Type B pancreatic cell (in vitro differentiated cells): Measurements from ENCODE around the gene RBMS2. TPM values are rescaled to one million over a fixed set of nuclear protein-coding genes. Genes with fewer than 3 reads are reported as not detected.

Experiments
- DNase-seq: peaks from one replicate; pipeline ENCODE4 v3.0.0; 2021; ENCODE audit warnings: mixed read lengths; ENCODE audit not compliant: unreplicated experiment; ENCODE audit errors: extremely low spot score
- H3K27ac Mint-ChIP-seq: 2 replicates; pipeline ENCODE4 v1.8.0; 2021; ENCODE audit warnings: mild to moderate bottlenecking, mixed read lengths
- H3K27me3 Mint-ChIP-seq: 2 replicates; pipeline ENCODE4 v1.8.0; 2021; ENCODE audit warnings: mixed read lengths
- H3K36me3 Mint-ChIP-seq: 2 replicates; pipeline ENCODE4 v1.8.0; 2021; ENCODE audit warnings: mixed read lengths
- H3K4me1 Mint-ChIP-seq: one replicate; pipeline ENCODE4 v1.8.0; 2021; ENCODE audit warnings: mixed read lengths; ENCODE audit not compliant: unreplicated experiment
- H3K4me3 Mint-ChIP-seq: 2 replicates; pipeline ENCODE4 v1.8.0; 2021; ENCODE audit warnings: mild to moderate bottlenecking, mixed read lengths
- H3K9me3 Mint-ChIP-seq: 2 replicates; pipeline ENCODE4 v1.8.0; 2021; ENCODE audit warnings: mixed read lengths
- total RNA-seq: library from RNA; stranded (reverse); gene quantifications from 2 replicates; pipeline ENCODE4 v1.2.1, GENCODE V29; 2021; ENCODE audit warnings: low replicate concordance
- TF ChIP-seq, protein P1 (sequence below): fragments of 200-600 bp; sonication (generic); conservative IDR thresholded peaks from 2 replicates; pipeline ENCODE4 v1.5.0; 2021; ENCODE audit warnings: antibody characterized with exemption, mild to moderate bottlenecking

Gene RBMS2
- total RNA-seq, 1 donor from 2014 or later, result 42.7 TPM

DNA sequence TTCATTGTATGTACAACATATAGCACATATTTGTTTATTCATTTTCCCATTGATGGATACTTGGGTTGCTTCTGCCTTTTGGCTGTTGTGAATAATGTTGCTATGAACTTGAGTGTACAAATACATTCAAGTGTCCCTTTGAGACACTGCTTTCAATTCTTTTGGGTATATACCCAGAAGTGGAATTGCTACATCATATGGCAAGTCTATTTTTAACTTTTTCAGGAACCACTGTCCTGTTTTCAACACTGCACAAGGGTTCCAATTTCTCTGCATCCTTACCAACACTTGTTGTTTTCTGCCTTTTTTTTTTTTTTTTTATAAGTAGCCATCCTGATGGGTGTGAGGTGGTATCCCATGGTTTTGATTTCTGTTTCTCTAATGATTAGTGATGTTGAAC is 15.9 kb downstream of the RBMS2 start:
- TF ChIP-seq, protein P1, sequence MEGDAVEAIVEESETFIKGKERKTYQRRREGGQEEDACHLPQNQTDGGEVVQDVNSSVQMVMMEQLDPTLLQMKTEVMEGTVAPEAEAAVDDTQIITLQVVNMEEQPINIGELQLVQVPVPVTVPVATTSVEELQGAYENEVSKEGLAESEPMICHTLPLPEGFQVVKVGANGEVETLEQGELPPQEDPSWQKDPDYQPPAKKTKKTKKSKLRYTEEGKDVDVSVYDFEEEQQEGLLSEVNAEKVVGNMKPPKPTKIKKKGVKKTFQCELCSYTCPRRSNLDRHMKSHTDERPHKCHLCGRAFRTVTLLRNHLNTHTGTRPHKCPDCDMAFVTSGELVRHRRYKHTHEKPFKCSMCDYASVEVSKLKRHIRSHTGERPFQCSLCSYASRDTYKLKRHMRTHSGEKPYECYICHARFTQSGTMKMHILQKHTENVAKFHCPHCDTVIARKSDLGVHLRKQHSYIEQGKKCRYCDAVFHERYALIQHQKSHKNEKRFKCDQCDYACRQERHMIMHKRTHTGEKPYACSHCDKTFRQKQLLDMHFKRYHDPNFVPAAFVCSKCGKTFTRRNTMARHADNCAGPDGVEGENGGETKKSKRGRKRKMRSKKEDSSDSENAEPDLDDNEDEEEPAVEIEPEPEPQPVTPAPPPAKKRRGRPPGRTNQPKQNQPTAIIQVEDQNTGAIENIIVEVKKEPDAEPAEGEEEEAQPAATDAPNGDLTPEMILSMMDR, result no peak
- Mint-ChIP-seq H3K36me3 (no peaks in the 10 kb centered on the region), H3K27ac (no peak overlapping the region), H3K27me3 (no peaks in the 10 kb centered on the region), H3K9me3 (no peaks in the 10 kb centered on the region), H3K4me3 (no peak overlapping the region), H3K4me1 (peaks cover 6% of the 10 kb centered on the region)
- no peak for DNase-seq

DNA sequence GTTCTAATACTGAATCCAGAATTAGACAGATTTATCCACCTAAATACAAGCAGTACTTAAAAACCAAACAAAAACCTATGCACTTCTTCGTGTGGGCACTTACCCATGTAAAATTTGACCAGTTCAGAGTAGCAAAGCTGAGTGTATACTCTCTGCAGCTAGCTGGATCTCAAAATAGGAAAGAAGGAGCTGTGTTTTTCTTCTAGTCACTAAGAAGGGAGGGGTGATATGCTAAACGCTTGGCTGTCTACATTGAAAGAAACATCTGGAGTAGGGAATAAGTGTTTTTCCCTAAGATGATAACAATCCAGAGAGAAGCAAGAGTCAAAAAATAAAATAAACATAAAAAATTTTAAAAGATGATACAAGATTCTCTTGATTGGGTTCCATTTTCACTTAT is 20.0 kb downstream of the RBMS2 start:
- Mint-ChIP-seq H3K27ac (no peak overlapping the region), H3K27me3 (no peaks in the 10 kb centered on the region), H3K4me1 (peaks cover 6% of the 10 kb centered on the region), H3K4me3 (no peak overlapping the region), H3K36me3 (peaks cover 8% of the 10 kb centered on the region), H3K9me3 (no peaks in the 10 kb centered on the region)
- no peak for DNase-seq
- TF ChIP-seq, protein P1, result no peak

DNA sequence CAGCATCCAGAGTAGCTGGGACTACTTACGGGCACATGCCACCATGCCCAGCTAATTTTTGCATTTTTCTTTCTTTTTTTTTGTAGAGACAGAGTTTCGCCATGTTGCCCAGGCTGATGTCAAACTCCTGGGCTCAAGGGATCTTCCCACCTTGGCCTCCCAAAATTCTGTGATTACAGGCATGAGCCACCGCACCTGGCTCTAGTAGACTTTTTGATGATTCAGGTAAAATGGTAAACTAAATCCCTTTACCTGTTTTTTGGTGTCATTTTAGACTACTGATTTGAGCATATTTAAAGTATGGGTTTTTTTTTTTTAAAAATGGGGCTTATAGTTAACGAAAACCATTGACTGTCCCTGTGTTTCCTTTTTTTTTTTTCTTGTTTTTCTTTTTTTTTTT is 20.5 kb downstream of the RBMS2 start:
- DNase-seq, result no peak
- Mint-ChIP-seq H3K27ac (no peak overlapping the region), H3K4me3 (no peak overlapping the region), H3K4me1 (peaks cover 4% of the 10 kb centered on the region), H3K9me3 (no peaks in the 10 kb centered on the region), H3K36me3 (peaks cover 8% of the 10 kb centered on the region), H3K27me3 (no peaks in the 10 kb centered on the region)
- TF ChIP-seq, protein P1, result no peak

DNA sequence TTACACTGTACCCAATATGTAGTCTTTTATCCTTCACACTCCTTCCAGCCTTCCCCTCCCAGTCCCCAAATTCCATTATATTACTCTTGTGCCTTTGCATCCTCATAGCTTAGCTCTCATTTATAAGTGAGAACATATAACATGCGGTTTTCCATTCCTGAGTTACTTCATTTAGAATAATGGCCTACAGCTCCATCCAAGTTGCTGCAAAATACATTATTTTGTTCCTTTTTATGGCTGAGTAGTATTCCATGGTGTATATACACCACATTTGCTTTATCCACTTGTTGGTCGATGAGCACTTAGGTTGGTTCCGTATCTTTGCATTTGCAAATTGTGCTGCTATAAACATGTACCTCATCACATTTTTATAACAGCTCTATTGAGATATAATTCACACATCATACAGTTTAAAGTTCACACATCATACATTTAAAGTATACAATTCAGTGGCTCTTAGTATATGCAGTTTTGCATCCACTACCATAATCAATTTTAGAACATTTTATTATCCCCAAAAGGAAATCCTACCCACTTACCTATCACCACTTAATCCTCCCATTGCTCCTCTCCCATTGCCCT is 23.5 kb downstream of the RBMS2 start:
- Mint-ChIP-seq H3K36me3 (peaks cover 14% of the 10 kb centered on the region), H3K4me3 (no peak overlapping the region), H3K27ac (no peak overlapping the region), H3K27me3 (no peaks in the 10 kb centered on the region), H3K9me3 (no peaks in the 10 kb centered on the region), H3K4me1 (no peaks in the 10 kb centered on the region)
- TF ChIP-seq, protein P1, result no peak
- DNase-seq, result no peak

DNA sequence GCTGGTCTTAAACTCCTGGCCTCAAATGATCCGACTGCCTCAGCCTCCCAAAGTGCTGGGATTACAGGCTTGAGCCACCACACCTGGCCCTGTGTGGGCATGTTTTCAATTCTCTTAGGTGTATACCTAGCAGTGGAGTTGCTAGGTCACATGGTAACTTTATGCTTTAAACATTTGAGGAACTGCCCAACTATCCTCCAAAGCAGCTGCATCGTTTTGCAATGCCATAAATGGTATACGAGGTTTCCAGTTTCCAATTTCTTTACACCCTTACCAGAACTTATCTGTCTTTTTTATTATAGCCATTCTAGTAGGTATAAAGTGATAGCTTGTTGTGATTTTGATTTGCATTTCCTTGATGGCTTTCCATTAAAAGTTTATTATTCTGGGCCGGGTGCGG is 25.1 kb downstream of the RBMS2 start:
- TF ChIP-seq, protein P1, result no peak
- no peak for DNase-seq
- Mint-ChIP-seq H3K4me3 (no peak overlapping the region), H3K27me3 (no peaks in the 10 kb centered on the region), H3K36me3 (peaks cover 14% of the 10 kb centered on the region), H3K27ac (no peak overlapping the region), H3K9me3 (no peaks in the 10 kb centered on the region), H3K4me1 (no peaks in the 10 kb centered on the region)

DNA sequence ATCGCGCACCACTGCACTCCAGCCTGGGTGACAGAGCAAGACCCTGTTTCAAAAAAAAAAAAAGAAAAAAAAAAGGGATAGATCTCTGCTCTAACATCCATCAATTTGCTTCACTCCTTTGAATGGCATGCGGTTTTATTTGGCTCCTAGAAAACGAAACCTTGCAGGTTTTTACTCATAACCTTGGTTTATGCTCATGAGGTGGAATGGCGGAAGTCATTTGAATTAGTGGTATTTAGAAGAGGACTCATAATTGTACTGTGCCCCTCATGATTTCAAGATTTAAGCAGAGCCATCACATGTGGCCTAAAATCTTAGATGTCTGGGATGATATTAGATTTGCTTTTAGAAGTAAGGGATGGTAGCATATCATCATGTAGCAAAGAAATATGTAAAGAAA is 29.4 kb downstream of the RBMS2 start:
- Mint-ChIP-seq H3K27ac (no peak overlapping the region), H3K4me1 (no peaks in the 10 kb centered on the region), H3K4me3 (no peak overlapping the region), H3K27me3 (no peaks in the 10 kb centered on the region), H3K36me3 (peaks cover 7% of the 10 kb centered on the region), H3K9me3 (no peaks in the 10 kb centered on the region)
- TF ChIP-seq, protein P1, result no peak
- DNase-seq, result no peak
